Fibroblast of mammary gland (primary cell): ENCODE measurements around the gene FHIT.

Experiments used
- DNase-seq: peaks from one replicate; pipeline ENCODE4 v3.0.0-alpha.2; 2010; ENCODE audit warnings: low read depth
- H3K4me3 ChIP-seq: 2 replicates; pipeline ENCODE4 v1.5.1; 2011; ENCODE audit warnings: low read depth, mild to moderate bottlenecking, low read length, moderate library complexity; ENCODE audit not compliant: control insufficient read depth
- TF ChIP-seq, protein P1 (sequence below): conservative IDR thresholded peaks from 2 replicates; pipeline ENCODE4 v1.5.1; 2011; ENCODE audit warnings: low read depth, low read length, inconsistent platforms; ENCODE audit not compliant: control insufficient read depth, insufficient read depth

Gene FHIT

GRCh38 chr3:60829058-60829457, 422.2 kb downstream of the FHIT start:
- no peak overlapping the region for H3K4me3 ChIP-seq
- DNase-seq: no peak
- TF ChIP-seq, protein P1, sequence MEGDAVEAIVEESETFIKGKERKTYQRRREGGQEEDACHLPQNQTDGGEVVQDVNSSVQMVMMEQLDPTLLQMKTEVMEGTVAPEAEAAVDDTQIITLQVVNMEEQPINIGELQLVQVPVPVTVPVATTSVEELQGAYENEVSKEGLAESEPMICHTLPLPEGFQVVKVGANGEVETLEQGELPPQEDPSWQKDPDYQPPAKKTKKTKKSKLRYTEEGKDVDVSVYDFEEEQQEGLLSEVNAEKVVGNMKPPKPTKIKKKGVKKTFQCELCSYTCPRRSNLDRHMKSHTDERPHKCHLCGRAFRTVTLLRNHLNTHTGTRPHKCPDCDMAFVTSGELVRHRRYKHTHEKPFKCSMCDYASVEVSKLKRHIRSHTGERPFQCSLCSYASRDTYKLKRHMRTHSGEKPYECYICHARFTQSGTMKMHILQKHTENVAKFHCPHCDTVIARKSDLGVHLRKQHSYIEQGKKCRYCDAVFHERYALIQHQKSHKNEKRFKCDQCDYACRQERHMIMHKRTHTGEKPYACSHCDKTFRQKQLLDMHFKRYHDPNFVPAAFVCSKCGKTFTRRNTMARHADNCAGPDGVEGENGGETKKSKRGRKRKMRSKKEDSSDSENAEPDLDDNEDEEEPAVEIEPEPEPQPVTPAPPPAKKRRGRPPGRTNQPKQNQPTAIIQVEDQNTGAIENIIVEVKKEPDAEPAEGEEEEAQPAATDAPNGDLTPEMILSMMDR: no peak

DNA sequence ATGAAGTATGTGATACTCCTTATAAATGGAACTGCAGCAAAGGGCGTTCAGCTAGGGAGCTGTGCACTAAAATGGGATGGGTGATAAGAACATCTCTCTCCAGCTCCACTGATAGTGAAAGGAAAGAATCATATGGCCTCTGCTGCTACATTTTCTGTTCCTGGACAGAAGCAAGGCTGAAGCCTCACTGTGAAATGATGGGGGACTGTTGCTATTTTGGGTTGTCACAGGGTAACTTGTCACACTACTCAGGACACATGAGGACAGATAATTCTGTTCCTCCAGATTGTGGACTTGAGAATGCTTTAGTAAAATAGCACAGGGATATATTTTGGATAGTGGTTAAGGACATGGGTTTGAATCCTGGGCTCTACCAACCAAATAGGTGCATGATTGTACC, 423.6 kb downstream of the FHIT start:
- H3K4me3 ChIP-seq: no peak overlapping the region
- TF ChIP-seq, protein P1: no peak
- DNase-seq: no peak

DNA sequence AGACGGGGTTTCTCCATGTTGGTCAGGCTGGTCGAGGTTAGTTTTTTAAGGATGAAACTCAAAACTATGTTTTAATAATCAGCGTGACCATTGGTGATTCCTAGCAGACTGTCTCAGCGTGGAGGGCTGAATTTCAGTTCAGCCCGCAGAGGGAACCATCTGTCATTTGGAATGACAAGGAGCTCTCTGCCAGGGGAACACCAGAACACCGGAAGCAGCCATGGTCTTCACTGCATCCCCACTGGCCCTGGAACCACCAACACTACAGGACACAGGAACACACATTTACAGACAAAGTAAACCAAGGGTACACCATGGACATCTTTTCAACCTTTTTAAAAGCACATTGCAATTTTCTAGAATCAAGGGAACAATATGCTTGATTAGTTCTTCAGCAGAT, 424.7 kb downstream of the FHIT start:
- no peak overlapping the region for H3K4me3 ChIP-seq
- TF ChIP-seq, protein P1: no peak
- DNase-seq: no peak

- TF ChIP-seq, protein P1: no peak
- H3K4me3 ChIP-seq: no peak overlapping the region
- peak; percentile 12 for DNase-seq
Observed at GRCh38 chr3:60812502-60812901, 438.8 kb downstream of the FHIT start.

- TF ChIP-seq, protein P1: no peak
- DNase-seq: no peak
- no peak overlapping the region for H3K4me3 ChIP-seq
Observed at GRCh38 chr3:60810881-60811280, 440.4 kb downstream of the FHIT start.

- TF ChIP-seq, protein P1: no peak
- DNase-seq: peak; percentile 27
- H3K4me3 ChIP-seq: no peak overlapping the region
Observed at GRCh38 chr3:60809857-60810610, 441.2 kb downstream of the FHIT start.
